ENCODE results near the gene SLC2A13. TPM values are rescaled to one million over a fixed set of nuclear protein-coding genes. Genes with fewer than 3 reads are reported as not detected.

Gene SLC2A13
- total RNA-seq, 1 donor from 2014 or later, result 3.9 TPM

DNA sequence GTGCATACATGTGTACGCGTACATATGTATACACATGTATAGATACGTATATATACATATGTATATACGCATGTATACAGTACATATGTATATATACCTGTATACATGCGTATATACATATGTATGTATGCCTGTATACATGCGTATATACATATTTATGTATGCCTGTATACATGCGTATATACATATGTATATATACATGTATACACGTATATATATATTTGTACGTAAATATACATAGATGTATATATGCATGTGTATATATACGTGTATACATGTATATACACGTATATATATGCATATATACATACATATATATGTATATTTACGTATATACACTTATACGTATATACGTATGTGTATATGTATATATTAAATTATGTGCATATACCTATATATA, 392.3 kb downstream of the SLC2A13 start:
- TF ChIP-seq, protein P1, sequence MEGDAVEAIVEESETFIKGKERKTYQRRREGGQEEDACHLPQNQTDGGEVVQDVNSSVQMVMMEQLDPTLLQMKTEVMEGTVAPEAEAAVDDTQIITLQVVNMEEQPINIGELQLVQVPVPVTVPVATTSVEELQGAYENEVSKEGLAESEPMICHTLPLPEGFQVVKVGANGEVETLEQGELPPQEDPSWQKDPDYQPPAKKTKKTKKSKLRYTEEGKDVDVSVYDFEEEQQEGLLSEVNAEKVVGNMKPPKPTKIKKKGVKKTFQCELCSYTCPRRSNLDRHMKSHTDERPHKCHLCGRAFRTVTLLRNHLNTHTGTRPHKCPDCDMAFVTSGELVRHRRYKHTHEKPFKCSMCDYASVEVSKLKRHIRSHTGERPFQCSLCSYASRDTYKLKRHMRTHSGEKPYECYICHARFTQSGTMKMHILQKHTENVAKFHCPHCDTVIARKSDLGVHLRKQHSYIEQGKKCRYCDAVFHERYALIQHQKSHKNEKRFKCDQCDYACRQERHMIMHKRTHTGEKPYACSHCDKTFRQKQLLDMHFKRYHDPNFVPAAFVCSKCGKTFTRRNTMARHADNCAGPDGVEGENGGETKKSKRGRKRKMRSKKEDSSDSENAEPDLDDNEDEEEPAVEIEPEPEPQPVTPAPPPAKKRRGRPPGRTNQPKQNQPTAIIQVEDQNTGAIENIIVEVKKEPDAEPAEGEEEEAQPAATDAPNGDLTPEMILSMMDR (IDR thresholded peaks at IDR 0.05; ENCODE audit: insufficient read depth, low read length, severe bottlenecking), result no peak
- no peak for FAIRE-seq
- Histone ChIP-seq H3K27me3 (ENCODE audit: control insufficient read depth, insufficient read depth, low read length) (no peaks in the 10 kb centered on the region), H3K36me3 (ENCODE audit: control insufficient read depth, insufficient read depth, low read length) (no peaks in the 10 kb centered on the region), H3K4me3 (ENCODE audit: low read depth, low read length) (no peak overlapping the region)
- no peak for DNase-seq (ENCODE audit: low read depth)

DNA sequence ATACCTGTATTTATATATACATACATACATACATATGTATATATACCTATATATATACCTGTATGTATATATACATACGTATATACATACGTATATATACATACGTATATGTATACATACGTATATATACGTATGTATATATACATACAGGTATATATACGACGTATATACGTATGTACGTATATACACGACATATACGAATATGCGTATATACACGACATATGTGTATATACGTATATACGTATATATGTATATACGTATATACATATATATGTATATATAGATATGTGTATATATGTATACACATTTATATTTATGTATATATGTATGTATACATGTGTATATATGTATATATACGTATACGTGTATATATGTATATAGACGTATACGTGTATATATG, 393.5 kb downstream of the SLC2A13 start:
- TF ChIP-seq, protein P1 (IDR thresholded peaks at IDR 0.05; ENCODE audit: insufficient read depth, low read length, severe bottlenecking), result no peak
- no peak for DNase-seq (ENCODE audit: low read depth)
- no peaks in the 10 kb centered on the region for H3K36me3 ChIP-seq (ENCODE audit: control insufficient read depth, insufficient read depth, low read length)
- FAIRE-seq, result no peak
- H3K4me3 ChIP-seq (ENCODE audit: low read depth, low read length), result no peak overlapping the region
- no peaks in the 10 kb centered on the region for H3K27me3 ChIP-seq (ENCODE audit: control insufficient read depth, insufficient read depth, low read length)

Other genes with a start within 250 kb of the SLC2A13 start
- 0.26 and 0.90 TPM in 2 replicates for gene LRRK2, start 118.9 kb upstream of the SLC2A13 start, total RNA-seq